ENCODE data around the gene NFKB2. TPM values are rescaled to one million over a fixed set of nuclear protein-coding genes. Genes with fewer than 3 reads are reported as not detected.

Gene NFKB2
- total RNA-seq, 4 donors from 2014 or later: 10.7 to 20.2 (median 15.6) TPM

- intact Hi-C loops (cut with DNase I): no loop called here
- 83 to 85% methylated on average over 9 to 14 of the region's 17 CpGs for WGBS, 2 donors
Observed at GRCh38 chr10:102404361-102405107, 9.0 kb downstream of the NFKB2 start.

GRCh38 chr10:102405108-102405571 lies 9.6 kb downstream of the NFKB2 start:
- Histone ChIP-seq H3K27ac (no peak overlapping the region), H3K9me3 (no peaks in the 10 kb centered on the region), H3K36me3 (peaks cover 17 to 32% (median 27%) of the 10 kb centered on the region in 3 donors), H3K4me1 (peaks cover 11 to 40% (median 12%) of the 10 kb centered on the region in 3 donors), H3K4me3 (no peak overlapping the region), H3K27me3 (peaks cover 3 to 41% (median 11%) of the 10 kb centered on the region in 4 donors)
- DNase-seq: no peak
- WGBS, 2 donors: 76 to 95% methylated on average over 8 of the region's 19 CpGs
- intact Hi-C loops (cut with DNase I): no loop called here
- TF ChIP-seq POLR2A (IDR thresholded peaks at IDR 0.05) (no peak), CTCF (IDR thresholded peaks at IDR 0.05) (no peak)

More at GRCh38 chr10:102404361-102405107, 9.0 kb downstream of the NFKB2 start:
- H3K9me3 ChIP-seq: no peaks in the 10 kb centered on the region
- peaks cover 0 to 35% (median 8%) of the 10 kb centered on the region in 4 donors for H3K27me3 ChIP-seq
- peaks cover 11 to 40% (median 18%) of the 10 kb centered on the region in 3 donors for H3K4me1 ChIP-seq
- no peak overlapping the region for H3K4me3 ChIP-seq
- no peak overlapping the region for H3K27ac ChIP-seq
- peaks cover 17 to 34% (median 27%) of the 10 kb centered on the region in 3 donors for H3K36me3 ChIP-seq
- TF ChIP-seq CTCF (IDR thresholded peaks at IDR 0.05): no peak
- TF ChIP-seq POLR2A (IDR thresholded peaks at IDR 0.05): no peak
- DNase-seq: no peak

GRCh38 chr10:102405632-102406031 lies 10.1 kb downstream of the NFKB2 start:
- Histone ChIP-seq H3K9me3 (no peaks in the 10 kb centered on the region), H3K36me3 (peaks cover 17 to 27% (median 23%) of the 10 kb centered on the region in 3 donors), H3K27ac (no peak overlapping the region), H3K4me3 (no peak overlapping the region), H3K27me3 (peaks cover 7 to 46% (median 16%) of the 10 kb centered on the region in 4 donors), H3K4me1 (peaks cover 13 to 40% (median 15%) of the 10 kb centered on the region in 3 donors)
- no peak for DNase-seq
- intact Hi-C loops (cut with DNase I): no loop called here
- 53 to 56% methylated on average over 5 to 6 of the region's 6 CpGs for WGBS, 2 donors
- no peak for TF ChIP-seq CTCF (IDR thresholded peaks at IDR 0.05)
- no peak for TF ChIP-seq POLR2A (IDR thresholded peaks at IDR 0.05)

GRCh38 chr10:102406815-102407214 lies 11.3 kb downstream of the NFKB2 start:
- Histone ChIP-seq H3K9me3 (no peaks in the 10 kb centered on the region), H3K4me1 (peaks cover 12 to 34% (median 14%) of the 10 kb centered on the region in 3 donors), H3K27ac (no peak overlapping the region), H3K36me3 (peaks cover 8 to 15% (median 11%) of the 10 kb centered on the region in 3 donors), H3K4me3 (no peak overlapping the region), H3K27me3 (peaks cover 7 to 58% (median 26%) of the 10 kb centered on the region in 4 donors)
- intact Hi-C loops (cut with DNase I): no loop called here
- DNase-seq: no peak
- WGBS, 2 donors: 100% methylated on average over 1 of the region's 2 CpGs; no CpG with 5 or more reads in 1 of the 2 donors
- TF ChIP-seq CTCF (IDR thresholded peaks at IDR 0.05) (no peak), POLR2A (IDR thresholded peaks at IDR 0.05) (no peak)
